Measurements from ENCODE around the gene RSPH10B. TPM values are rescaled to one million over a fixed set of nuclear protein-coding genes. Genes with fewer than 3 reads are reported as not detected.
A peak's percentile ranks its signal among the peaks of the same experiment; 100 is the strongest.
"Not testable (repeated sequence)": the region's sequence is repeated elsewhere in the genome, so short reads cannot be mapped to it uniquely, and the experiment has no call there.

RSPH10B gene
- total RNA-seq, 1 experiment from 2014 or later: under 0.01 TPM

- DNase-seq (ENCODE audit: low read depth): not testable (repeated sequence)
Observed at GRCh38 chr7:5926263-5926870, 44.1 kb downstream of the RSPH10B start.

- DNase-seq (ENCODE audit: low read depth): not testable (repeated sequence)
Observed at GRCh38 chr7:5924630-5925029, 45.9 kb downstream of the RSPH10B start.

GRCh38 chr7:5924180-5924579, 46.3 kb downstream of the RSPH10B start:
- not testable (repeated sequence) for DNase-seq (ENCODE audit: low read depth)

GRCh38 chr7:5916529-5916928, 54.0 kb downstream of the RSPH10B start:
- DNase-seq (ENCODE audit: low read depth): not testable (repeated sequence)

GRCh38 chr7:5908835-5909234, 61.7 kb downstream of the RSPH10B start:
- not testable (repeated sequence) for DNase-seq (ENCODE audit: low read depth)

- DNase-seq (ENCODE audit: low read depth): not testable (repeated sequence)
Observed at GRCh38 chr7:5904726-5905125, 65.8 kb downstream of the RSPH10B start.

GRCh38 chr7:5903002-5903401, 67.5 kb downstream of the RSPH10B start:
- not testable (repeated sequence) for DNase-seq (ENCODE audit: low read depth)

GRCh38 chr7:5898480-5899224, 71.8 kb downstream of the RSPH10B start, which contains the start of gene CCZ1:
TSS of gene CCZ1 (plus strand) at chr7:5898733. CDS start at chr7:5898800, 67 bp downstream.
- peak; percentile 72 for DNase-seq (ENCODE audit: low read depth)

GRCh38 chr7:5897369-5897919, 73.0 kb downstream of the RSPH10B start:
- not testable (repeated sequence) for DNase-seq (ENCODE audit: low read depth)

GRCh38 chr7:5892498-5892897, 78.0 kb downstream of the RSPH10B start:
- DNase-seq (ENCODE audit: low read depth): no peak

GRCh38 chr7:5890244-5890643, 80.2 kb downstream of the RSPH10B start:
- DNase-seq (ENCODE audit: low read depth): not testable (repeated sequence)

GRCh38 chr7:5888021-5888420, 82.5 kb downstream of the RSPH10B start:
- DNase-seq (ENCODE audit: low read depth): not testable (repeated sequence)

- DNase-seq (ENCODE audit: low read depth): not testable (repeated sequence)
Observed at GRCh38 chr7:5884431-5884830, 86.1 kb downstream of the RSPH10B start.

- not testable (repeated sequence) for DNase-seq (ENCODE audit: low read depth)
Observed at GRCh38 chr7:5880106-5880505, 90.4 kb downstream of the RSPH10B start.

GRCh38 chr7:5879591-5879990, 90.9 kb downstream of the RSPH10B start:
- not testable (repeated sequence) for DNase-seq (ENCODE audit: low read depth)

Other genes with a start within 250 kb of the RSPH10B start
- gene RNF216, start 189.0 kb downstream of the RSPH10B start, total RNA-seq (2014; rRNA removed; shearing (Covaris generic)): 24.8 and 26.3 TPM in 2 replicates
- not detected in 2 replicates for gene OCM, start 89.9 kb downstream of the RSPH10B start, total RNA-seq (2014; rRNA removed; shearing (Covaris generic))
- 107 and 118 TPM in 2 replicates for gene CCZ1, start 72.0 kb downstream of the RSPH10B start, total RNA-seq (2014; rRNA removed; shearing (Covaris generic))
- 17.4 and 20.4 TPM in 2 replicates for gene PMS2, start 38.4 kb upstream of the RSPH10B start, total RNA-seq (2014; rRNA removed; shearing (Covaris generic))
- 112 and 121 TPM in 2 replicates for gene AIMP2, start 38.6 kb upstream of the RSPH10B start, total RNA-seq (2014; rRNA removed; shearing (Covaris generic))
- 0.12 and 0.20 TPM in 2 replicates for gene ANKRD61, start 60.7 kb upstream of the RSPH10B start, total RNA-seq (2014; rRNA removed; shearing (Covaris generic))
- gene EIF2AK1, start 88.5 kb upstream of the RSPH10B start, total RNA-seq (2014; rRNA removed; shearing (Covaris generic)): 76.7 and 127 TPM in 2 replicates
- gene USP42, start 134.3 kb upstream of the RSPH10B start, total RNA-seq (2014; rRNA removed; shearing (Covaris generic)): 4.8 and 5.6 TPM in 2 replicates